Fibroblast of skin of scalp (primary cell): ENCODE measurements around the gene CDK11B.
"Not testable (repeated sequence)": the region's sequence is repeated elsewhere in the genome, so short reads cannot be mapped to it uniquely, and the experiment has no call there.

ENCODE experiments used
- DNase-seq: peaks from one replicate; pipeline ENCODE4 v3.0.0-alpha.2; 2013

Gene CDK11B

GRCh38 chr1:1662392-1662791 lies 3.6 kb upstream of the CDK11B start:
- peak; percentile 35 for DNase-seq

DNA sequence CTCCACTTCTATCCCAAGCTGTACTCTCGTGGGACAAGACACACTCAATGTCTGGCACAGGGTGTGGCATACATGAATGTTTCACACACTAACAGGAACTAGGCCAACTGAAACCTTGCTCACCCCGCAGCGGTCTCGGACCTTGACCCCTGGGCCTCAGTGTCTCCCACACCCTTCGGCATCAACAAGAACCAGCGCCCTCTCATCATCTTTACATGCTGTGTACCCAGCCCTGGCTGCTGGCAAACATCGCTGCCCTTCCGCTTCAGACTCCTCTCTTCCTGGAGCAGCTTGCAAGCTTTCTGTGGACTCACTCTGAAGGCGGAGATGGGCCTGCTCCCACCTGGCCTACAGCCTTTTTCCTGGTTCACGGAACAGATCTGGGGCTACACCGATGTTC lies 10.5 kb downstream of the CDK11B start:
- not testable (repeated sequence) for DNase-seq

DNA sequence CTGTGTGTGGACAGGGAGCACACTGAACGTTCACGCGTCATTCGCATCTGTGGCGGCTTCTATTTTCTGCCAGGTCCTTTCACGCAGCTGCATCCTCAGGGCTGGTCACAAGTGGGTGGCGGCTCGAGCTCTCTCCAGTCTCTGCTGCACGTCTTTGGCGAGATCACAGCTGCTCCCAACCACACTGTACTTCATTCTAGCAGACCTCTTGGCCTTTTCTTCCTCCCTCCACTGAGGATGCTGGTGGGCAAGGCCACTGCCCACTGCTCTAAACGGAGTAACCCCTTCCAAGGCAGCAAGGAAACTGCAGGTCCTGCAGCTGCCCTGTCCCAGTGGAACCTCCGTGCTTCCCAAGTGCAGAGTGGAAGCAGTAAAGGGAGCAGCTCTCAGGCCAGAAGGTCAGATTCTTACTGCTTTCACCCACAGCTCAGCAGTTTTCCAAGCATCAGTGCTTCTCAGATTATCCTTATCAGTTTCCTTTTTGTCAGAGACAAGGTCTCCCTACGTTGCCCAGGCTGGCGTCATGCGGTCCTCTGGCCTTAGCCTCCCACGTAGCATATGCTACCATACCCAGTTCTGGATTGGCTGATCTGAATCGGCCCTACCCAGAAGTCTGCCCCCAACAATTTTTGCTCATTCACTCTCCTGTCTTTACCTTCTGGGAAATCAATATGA lies 11.1 kb downstream of the CDK11B start:
- not testable (repeated sequence) for DNase-seq

GRCh38 chr1:1646326-1646725 lies 12.5 kb downstream of the CDK11B start:
- not testable (repeated sequence) for DNase-seq

- not testable (repeated sequence) for DNase-seq
Measured at GRCh38 chr1:1640711-1641461, 17.9 kb downstream of the CDK11B start.

- DNase-seq, result not testable (repeated sequence)
Measured at GRCh38 chr1:1640081-1640480, 18.7 kb downstream of the CDK11B start.

GRCh38 chr1:1639368-1639767 lies 19.4 kb downstream of the CDK11B start:
- not testable (repeated sequence) for DNase-seq

DNA sequence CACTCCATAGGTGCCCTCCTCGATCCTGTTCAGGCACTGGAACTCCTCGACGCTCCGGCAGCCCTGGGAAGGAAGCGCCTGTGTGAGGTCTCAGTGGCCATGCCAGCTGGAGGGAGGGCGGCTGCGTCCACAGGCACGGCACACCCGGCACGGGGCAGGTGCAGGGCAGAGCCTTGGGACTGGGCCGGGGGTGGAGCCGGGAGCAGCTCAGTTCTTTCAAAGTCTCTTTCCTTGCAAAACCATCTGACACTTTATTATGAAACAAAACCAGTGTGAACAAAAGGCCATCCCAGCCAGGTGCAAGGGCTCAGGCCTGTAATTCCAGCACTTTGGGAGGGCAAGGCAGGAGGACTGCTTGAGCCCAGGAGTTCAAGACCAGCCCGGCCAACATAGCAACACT lies 20.3 kb downstream of the CDK11B start:
- not testable (repeated sequence) for DNase-seq

- not testable (repeated sequence) for DNase-seq
Measured at GRCh38 chr1:1637479-1637875, 21.3 kb downstream of the CDK11B start.

DNA sequence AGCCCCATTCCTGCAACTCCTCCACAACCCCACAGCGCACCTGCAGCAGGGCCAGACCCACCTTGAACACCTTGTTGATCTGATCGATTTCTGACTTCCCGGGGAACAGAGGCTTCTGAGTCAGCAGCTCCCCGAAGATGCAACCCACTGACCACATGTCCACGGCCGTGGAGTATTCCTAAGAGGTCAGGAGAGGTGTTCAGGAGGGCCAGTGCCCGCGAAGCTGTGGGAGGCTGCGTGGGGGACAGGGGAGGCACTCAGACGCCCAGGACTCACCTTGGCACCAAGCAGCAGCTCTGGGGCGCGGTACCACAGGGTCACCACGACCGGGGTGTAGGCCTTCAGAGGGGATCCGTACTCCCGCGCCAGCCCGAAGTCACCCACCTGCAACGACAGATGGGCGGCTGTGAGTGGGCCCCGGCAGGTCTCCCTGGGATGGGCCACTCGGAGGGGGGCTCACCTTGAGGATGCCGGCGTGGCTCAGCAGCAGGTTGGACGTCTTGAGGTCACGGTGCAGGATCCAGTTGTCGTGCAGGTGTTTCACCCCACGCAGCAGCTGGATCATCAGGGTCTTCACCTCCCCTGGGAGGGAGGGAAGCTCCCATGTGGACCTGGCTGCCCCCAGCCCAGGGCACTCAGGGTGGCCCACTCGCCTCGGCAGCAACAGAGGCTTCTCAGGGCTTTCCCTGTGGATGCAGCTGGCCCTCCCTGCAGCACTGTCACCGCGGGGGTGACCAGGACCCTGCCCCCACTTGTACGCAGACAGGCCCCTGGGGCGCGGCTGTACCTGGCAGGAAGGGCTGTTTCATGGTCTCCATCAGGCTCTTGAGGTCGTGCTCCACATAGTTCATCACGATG lies 22.0 kb downstream of the CDK11B start:
- DNase-seq, result not testable (repeated sequence)

DNA sequence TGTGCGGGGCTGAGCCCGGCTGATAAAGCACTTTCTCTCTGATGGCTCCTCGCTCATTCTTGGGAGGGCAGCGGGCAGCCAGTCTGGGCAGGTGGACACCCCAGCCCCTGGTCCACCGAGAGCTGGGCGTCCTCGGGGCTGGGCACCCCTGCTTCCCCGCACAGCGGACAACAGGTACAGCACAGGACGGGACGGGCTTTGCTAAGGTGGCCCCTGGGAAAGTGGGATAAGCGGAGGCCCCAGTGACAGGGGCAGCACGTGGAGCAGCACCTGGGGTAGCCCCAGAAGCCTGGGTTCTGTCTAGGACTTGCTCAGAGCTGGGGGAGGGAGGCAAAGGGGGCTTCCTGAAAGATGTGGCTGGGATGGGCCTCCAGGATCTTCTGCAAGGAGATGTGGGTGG lies 24.2 kb downstream of the CDK11B start:
- DNase-seq, result not testable (repeated sequence)

DNA sequence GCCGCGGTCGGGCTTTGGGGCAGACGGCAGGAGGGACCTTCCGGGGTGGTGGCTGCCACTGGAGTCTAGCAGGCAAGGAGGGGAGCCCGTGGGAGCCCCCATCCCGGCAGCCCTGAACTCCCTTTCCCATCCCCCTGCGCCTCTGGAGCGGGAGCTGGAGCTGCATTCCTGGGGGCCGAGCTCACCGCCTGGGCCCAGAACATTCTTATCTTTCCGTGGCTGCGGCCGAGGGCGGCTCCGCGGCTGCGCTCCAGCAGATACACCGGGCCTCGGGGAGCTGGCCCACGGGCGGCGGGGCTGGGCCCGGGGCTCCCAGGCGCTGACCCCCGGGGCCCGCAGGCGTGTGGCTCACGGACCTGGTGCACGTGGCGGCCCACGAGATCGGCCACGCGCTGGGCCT lies 25.4 kb downstream of the CDK11B start:
- not testable (repeated sequence) for DNase-seq

- no peak for DNase-seq
Measured at GRCh38 chr1:1631782-1632420, 26.9 kb downstream of the CDK11B start, which contains the start of gene MMP23B. Gene MMP23B (plus strand): TSS chr1:1632173. CDS start chr1:1632219, 46 bp downstream.

GRCh38 chr1:1630965-1631781 lies 27.6 kb downstream of the CDK11B start:
- DNase-seq, result no peak

DNA sequence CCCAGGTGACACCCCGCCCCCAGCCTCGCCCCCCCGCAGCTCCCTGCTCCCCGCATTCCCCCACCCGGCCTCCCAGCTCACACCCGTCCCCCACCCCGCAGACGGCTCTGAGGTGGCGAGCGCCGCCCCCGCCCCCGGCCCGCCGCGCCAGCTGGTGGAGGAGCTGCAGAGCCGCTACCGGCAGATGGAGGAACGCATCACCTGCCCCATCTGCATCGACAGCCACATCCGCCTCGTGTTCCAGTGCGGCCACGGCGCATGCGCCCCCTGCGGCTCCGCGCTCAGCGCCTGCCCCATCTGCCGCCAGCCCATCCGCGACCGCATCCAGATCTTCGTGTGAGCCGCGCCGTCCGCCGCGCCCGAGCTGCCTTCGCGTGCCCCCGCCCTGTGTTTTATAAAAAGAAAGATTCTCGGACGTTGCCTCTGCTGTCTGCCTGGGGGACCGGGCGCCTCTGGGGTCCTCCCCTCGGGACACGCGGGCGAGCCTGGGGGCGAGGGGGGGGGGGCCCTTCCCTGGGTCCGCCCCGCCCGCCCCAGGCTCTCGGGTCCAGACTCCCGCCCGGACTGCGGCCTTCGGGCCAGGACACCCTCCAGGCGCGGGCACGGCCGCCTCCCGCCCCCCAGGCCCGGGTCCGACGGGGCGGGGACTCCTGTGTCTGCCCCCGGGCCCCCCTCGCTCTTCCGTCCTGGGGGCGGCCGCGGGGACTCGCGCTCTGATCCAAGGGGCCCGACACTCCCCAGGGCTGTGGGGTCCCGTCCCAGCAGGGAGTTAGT lies 28.4 kb downstream of the CDK11B start:
- peak; percentile 68 for DNase-seq

DNA sequence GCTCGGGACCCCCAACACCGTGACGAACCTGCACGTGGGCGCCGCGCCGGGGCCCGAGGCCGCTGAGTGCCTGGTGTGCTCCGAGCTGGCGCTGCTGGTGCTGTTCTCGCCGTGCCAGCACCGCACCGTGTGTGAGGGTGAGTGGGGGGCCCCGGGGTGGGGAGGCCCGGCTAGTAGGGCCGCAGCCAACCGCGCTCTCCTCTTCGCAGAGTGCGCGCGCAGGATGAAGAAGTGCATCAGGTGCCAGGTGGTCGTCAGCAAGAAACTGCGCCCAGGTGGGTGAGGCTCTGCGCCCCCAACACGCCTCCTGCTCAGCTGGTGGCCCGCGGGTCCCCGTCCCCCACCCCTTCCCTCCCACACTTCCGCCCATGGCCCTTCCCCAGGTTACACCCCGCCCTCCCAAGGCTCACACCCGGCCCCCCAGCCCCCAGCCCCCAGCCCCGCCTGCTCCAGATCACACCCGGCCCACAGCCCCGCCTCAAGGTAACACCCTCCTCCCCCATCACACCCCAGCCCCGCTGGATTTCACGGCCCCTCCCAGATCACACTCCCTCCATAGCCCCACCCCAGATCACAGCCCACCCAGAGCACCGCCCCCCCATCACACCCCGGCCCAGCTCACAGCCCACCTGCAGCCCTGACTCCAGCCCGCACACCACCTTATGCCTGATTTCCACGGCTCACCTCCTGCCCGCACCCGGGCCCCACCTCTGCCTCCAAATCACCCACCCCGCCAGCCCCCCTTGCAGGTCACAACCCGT lies 29.2 kb downstream of the CDK11B start:
- DNase-seq, result no peak

- DNase-seq, result no peak
Measured at GRCh38 chr1:1628754-1629429, 29.9 kb downstream of the CDK11B start.

DNA sequence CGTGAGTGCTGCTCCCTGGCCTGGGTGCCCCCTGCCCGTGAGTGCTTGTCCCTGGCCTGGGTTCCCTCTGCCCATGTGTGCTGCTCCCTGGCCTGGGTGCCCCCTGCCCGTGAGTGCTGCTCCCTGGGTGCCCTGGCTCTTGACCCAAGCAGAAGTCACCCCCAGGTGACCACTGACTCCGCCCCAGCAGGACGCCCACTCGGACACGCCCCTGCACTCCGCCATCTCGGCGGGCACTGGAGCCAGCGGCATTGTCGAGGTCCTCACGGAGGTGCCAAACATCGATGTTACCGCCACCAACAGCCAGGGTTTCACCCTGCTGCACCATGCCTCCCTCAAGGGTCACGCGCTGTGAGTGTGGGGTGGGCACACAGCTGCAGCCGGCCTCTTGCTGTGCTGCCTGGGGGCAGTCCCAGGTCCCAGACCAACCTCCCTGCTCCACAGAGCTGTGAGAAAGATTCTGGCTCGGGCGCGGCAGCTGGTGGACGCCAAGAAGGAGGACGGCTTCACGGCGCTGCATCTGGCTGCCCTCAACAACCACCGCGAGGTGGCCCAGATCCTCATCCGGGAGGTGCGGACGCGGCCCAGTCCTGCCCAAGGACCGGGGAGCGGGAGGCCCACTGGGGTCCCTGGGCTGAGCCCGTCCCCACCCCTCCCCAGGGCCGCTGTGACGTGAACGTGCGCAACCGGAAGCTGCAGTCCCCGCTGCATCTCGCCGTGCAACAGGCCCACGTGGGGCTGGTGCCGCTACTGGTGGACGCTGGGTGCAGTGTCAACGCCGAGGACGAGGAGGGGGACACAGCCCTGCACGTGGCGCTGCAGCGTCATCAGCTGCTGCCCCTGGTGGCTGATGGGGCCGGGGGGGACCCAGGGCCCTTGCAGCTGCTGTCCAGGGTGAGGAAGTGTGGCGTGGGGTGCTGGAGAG lies 30.7 kb downstream of the CDK11B start:
- no peak for DNase-seq
